Measurements from ENCODE around the gene OPRL1.

- no peak for TF ChIP-seq CTCF (IDR thresholded peaks at IDR 0.05; ENCODE audit: low read length)
- no peak for TF ChIP-seq EZH2 (IDR thresholded peaks at IDR 0.05; ENCODE audit: borderline replicate concordance, low read length)
Measured at GRCh38 chr20:64114356-64114971, 34.6 kb downstream of the OPRL1 start.
